DMS53 treated with DMSO at 0.1 percent for 48 hours (cell line): ENCODE results near the gene TCL1B.
A peak's percentile ranks its signal among the peaks of the same experiment; 100 is the strongest.
"Not testable (repeated sequence)": the region's sequence is repeated elsewhere in the genome, so short reads cannot be mapped to it uniquely, and the experiment has no call there.

Source experiments
- DNase-seq: peaks from one replicate; lab custom pipeline; 2025; ENCODE audit not compliant: unreplicated experiment; lab: John Stamatoyannopoulos, UW

Gene TCL1B

GRCh38 chr14:95700221-95700976 lies 14.2 kb downstream of the TCL1B start:
- DNase-seq = no peak

GRCh38 chr14:95701846-95702221 lies 15.6 kb downstream of the TCL1B start:
- no peak for DNase-seq

GRCh38 chr14:95703341-95703740 lies 17.1 kb downstream of the TCL1B start:
- DNase-seq = no peak

DNA sequence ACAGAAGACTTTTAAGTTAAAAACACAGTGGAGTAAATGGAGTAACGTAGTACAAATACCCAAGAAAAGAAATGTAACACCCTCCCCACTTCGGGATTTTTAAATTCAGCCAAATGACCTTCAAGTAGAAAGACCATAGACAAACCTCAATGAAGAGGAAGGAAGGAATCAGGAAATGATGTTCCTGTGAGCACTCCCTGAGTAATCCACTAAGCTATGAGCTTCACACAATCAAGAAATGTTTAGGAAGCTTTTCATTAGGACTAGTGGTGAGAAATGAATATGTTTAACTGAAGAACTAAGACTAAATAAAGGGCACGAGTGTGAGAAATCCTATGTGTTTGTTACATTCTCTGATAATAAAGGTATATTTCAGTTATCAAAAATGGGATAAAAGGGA lies 17.6 kb downstream of the TCL1B start:
- DNase-seq = no peak

DNA sequence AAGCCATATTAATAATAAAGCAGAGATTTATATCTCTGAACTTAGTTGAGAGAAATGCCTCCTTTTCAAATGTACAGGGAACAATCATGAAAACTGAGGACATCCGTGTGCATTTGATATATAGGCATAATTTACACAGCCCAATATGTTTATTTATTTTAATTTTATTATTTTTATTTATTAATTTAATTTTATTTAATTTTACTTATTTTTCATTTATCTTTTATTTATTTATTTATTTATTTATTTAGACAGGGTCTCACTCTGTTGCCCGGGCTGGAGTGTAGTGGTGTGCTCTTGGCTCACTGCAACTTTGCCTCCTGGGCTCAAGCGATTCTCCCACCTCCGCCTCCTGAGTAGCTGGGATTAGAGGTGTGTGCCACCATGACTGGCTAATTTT lies 19.3 kb downstream of the TCL1B start:
- DNase-seq = no peak

DNA sequence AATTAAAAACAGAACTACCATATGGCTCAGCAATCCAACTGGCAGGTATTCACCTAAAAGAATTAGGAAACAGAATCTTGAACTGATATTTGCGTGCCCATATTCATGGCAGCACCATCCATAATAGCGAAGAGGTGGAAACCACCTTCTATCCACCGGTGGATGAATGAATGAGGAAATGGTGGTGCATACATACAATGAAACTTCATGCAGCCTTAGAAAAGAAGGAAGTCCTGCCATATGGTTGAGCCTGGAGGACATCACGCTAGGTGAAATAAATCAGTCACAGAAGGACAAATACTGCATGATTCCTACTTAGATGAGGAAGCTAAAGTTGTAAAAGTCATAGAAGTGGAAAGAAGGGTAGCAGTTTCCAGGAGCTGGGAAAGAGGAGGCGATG lies 21.1 kb downstream of the TCL1B start:
- no peak for DNase-seq

- DNase-seq = no peak
These were observed 23.9 kb downstream of the TCL1B start for GRCh38 chr14:95710106-95710505.

DNA sequence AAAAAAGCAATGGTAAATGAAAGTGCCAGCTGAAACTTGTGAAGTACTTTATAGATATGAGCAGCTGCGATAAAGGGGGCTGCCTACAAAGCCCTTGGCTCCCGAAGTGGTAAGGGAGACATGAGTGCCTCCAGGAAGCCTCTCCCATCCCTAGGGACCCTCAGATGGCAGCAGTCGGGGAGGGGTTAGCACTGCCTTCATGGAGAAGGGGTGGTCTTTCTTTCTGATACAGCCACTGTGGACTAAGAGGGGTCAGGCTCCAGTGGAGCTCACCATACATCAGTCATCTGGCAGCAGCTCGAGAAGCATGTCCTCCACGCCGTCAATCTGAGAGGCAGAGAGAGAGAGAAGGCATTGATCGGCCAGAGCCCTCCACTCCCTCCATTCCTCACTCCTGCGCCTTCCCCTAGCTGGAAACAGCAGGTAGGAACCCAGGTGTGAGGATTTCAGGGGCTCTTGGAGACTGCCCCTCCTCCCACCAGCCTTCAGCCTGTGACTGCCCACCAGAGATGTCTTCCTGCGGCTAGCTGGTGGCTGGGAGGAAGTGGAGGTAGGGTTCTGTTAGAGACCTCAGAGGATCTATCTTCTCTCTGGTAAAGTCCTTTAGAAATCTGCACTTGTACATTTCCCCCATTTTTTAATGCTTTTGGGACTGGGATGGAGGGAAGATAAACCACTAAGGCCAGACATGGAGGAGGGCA lies 25.4 kb downstream of the TCL1B start:
- no peak for DNase-seq

GRCh38 chr14:95712398-95712797 lies 26.2 kb downstream of the TCL1B start:
- no peak for DNase-seq

DNA sequence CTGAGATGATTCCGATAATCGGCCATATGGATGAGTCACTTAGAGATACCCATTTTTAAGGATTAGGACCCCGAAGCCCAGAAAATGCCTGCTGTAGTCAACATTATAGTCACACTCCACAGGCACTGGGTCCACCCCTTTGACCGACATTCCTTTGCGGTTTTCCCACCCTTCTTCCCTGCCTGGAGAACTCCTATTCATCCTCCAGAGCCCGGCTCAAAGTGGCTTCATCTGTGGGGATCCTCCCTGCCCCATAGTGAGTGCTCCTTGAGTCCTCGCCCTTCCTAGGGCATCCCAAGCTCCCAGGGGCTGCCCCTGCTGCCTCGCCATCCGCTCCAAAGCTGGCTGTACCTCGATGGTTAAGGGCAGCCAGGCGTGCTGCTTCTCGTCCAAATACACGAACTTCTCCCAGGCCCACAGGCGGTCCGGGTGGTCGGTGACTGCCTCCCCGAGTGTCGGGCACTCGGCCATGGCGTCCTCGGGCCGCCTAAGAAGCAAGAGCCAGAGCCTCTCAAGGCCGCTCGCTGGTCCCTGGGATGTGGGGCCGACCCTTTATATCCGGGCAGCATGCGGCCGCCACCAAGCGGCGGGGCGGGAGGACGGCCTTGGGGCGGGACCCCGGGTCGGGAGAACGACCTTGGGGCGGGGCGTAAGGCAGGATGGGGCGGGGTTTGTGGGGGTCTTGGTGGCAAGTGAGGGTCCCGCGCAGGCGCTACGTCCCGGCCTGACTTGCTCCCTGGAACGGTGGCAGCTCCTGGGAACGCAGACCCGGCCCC lies 27.6 kb downstream of the TCL1B start, which contains the start of gene TCL1A:
Gene TCL1A, minus strand, starts transcription at position 530 of the 776 bp plus-strand sequence. Its CDS starts 59 bp downstream, at position 471.
- no peak for DNase-seq

- DNase-seq = no peak
These were observed 36.4 kb downstream of the TCL1B start for GRCh38 chr14:95722525-95723190.

DNA sequence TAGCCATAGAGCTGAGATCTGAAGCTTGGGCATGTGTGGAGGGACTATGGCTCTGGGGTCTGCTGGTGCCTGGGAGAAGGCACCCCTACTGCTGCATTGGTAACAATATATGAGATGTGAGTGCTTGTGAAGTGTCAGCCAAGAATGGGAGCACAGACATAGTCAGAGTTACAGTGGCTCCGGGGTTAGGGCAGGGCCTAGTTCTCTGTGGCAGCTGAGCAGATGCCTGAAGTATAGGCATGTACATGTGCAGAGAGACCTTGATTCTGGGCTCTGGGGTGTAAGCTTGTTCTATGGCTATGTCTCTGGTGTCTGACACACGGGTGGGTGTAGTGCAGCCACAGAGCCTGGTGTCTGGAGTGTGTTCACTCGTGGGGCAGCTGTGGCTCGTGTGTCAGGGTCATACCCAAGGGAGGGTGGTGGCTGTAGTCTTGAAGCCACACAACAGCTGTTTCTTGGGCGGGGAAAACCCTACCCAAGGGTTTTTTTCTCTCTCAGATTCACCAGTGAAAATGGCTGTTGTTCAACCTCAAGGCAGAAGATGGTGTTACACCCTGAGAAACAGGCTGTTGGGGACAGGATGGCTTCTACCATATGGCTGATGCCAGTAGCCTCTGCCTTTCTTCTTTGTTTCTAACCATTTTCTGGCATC lies 39.6 kb downstream of the TCL1B start:
- no peak for DNase-seq

DNA sequence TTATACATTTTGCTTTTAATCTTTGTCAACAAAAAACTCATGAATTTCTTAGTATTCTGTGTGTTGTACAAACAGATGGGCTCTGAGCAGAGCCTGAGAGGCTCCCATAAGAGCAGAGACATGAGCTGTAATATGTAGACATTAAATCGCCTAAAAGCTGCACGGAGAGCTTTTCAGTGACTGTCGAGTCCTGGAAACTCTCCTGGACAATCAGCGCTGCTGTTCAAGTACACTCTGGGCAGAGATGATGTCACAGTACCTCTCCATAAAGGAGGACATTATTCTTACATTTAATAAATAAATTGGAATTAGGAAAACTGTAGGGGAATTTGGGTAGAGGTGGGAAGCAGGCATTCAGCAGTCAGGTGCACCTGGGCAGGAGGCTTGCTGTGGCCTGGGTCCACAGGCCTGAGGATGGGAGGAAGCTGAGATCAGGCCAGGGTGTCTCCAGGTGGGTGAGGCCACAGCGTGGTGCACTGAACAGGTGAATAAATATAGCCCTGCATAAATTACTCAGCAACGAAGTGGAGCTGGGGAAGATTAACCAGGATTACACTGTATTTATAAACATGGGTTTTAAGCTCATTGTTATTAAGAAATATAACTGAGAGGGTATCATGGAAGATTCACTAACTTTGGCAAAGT lies 41.0 kb downstream of the TCL1B start:
- DNase-seq = peak; percentile 68

GRCh38 chr14:95729402-95730028 lies 43.3 kb downstream of the TCL1B start:
- not testable (repeated sequence) for DNase-seq

GRCh38 chr14:95730126-95730525 lies 43.9 kb downstream of the TCL1B start:
- DNase-seq = no peak

- DNase-seq = no peak
These were observed 47.0 kb downstream of the TCL1B start for GRCh38 chr14:95733212-95733611.

GRCh38 chr14:95739356-95739755 lies 53.1 kb downstream of the TCL1B start:
- DNase-seq = no peak

DNA sequence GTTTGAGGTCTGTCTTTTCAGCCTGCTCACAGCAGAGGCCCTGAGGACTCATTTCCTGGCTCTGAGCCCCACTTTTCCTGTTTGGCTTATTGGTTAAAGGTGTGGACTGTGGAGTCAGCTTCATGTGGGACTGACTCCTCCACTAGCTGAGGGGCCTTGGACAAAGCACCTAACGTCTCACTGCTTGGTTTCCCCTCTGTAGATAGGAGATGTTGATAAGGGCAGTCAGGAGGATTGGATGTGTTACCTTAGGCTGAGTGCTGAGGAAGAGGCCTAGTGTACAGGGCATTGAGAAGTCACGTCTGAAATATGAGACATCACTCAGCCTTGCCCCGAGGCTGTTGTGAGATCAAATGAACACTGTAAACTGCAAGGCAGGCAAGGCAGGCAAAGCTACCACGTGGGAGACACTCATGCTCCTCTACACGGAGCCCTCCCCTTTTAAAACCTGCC lies 54.8 kb downstream of the TCL1B start:
- DNase-seq = peak; percentile 73

- no peak for DNase-seq
These were observed 55.6 kb downstream of the TCL1B start for GRCh38 chr14:95741781-95742180.
